ENCODE data around the gene ZNF19. TPM values are rescaled to one million over a fixed set of nuclear protein-coding genes. Genes with fewer than 3 reads are reported as not detected.

ZNF19 gene
- polyA plus RNA-seq, 1 experiment, result 1.6 TPM

GRCh38 chr16:71460236-71460635 is 28.9 kb downstream of the ZNF19 start:
- TF ChIP-seq CTCF (IDR thresholded peaks at IDR 0.05; ENCODE audit: insufficient read depth, low read depth, low read length), result no peak
- POLR2A ChIA-PET, result interaction anchor here (0.5 to 1.0 kb wide), 4 partner anchors 14 to 733 kb away, joined by 3 to 9 read pairs (median 4); no protein-coding TSS in a partner anchor
- Histone ChIP-seq H3K27me3 (ENCODE audit: control insufficient read depth, insufficient read depth, low read length) (no peaks in the 10 kb centered on the region), H3K4me3 (ENCODE audit: low read depth, low read length) (no peak overlapping the region), H3K36me3 (ENCODE audit: control insufficient read depth, insufficient read depth, low read length) (peaks cover 4% of the 10 kb centered on the region)
- DNase-seq (ENCODE audit: low read depth), result peak; percentile 79
- CTCF ChIA-PET, result interaction anchor here (0.9 to 2.2 kb wide), 7 partner anchors 9 to 151 kb away, joined by 3 to 7 read pairs (median 4); no protein-coding TSS in a partner anchor

- CTCF ChIA-PET, result interaction anchor here (0.8 to 2.2 kb wide), 5 partner anchors 14 to 47 kb away, joined by 3 to 7 read pairs (median 4); no protein-coding TSS in a partner anchor
- H3K4me3 ChIP-seq (ENCODE audit: low read depth, low read length), result no peak overlapping the region
Observed at GRCh38 chr16:71459510-71459909, 29.6 kb downstream of the ZNF19 start.

GRCh38 chr16:71456801-71457200 is 32.3 kb downstream of the ZNF19 start:
- Histone ChIP-seq H3K36me3 (ENCODE audit: control insufficient read depth, insufficient read depth, low read length) (peaks cover 15% of the 10 kb centered on the region), H3K4me3 (ENCODE audit: low read depth, low read length) (no peak overlapping the region), H3K27me3 (ENCODE audit: control insufficient read depth, insufficient read depth, low read length) (no peaks in the 10 kb centered on the region)
- ChIA-PET POLR2A (no interaction called here), CTCF (interaction anchor here (2.2 kb wide), 1 partner anchor 44 kb away, joined by 8 read pairs; no protein-coding TSS in a partner anchor)
- no peak for TF ChIP-seq CTCF (IDR thresholded peaks at IDR 0.05; ENCODE audit: insufficient read depth, low read depth, low read length)
- DNase-seq (ENCODE audit: low read depth), result no peak

More at GRCh38 chr16:71459510-71459909, 29.6 kb downstream of the ZNF19 start:
- DNase-seq (ENCODE audit: low read depth), result no peak
- POLR2A ChIA-PET, result no interaction called here
- peaks cover 8% of the 10 kb centered on the region for H3K36me3 ChIP-seq (ENCODE audit: control insufficient read depth, insufficient read depth, low read length)
- no peaks in the 10 kb centered on the region for H3K27me3 ChIP-seq (ENCODE audit: control insufficient read depth, insufficient read depth, low read length)
- TF ChIP-seq CTCF (IDR thresholded peaks at IDR 0.05; ENCODE audit: insufficient read depth, low read depth, low read length), result no peak

- no peak for DNase-seq (ENCODE audit: low read depth)
- ChIA-PET CTCF (no interaction called here), POLR2A (no interaction called here)
- no peak overlapping the region for H3K4me3 ChIP-seq (ENCODE audit: low read depth, low read length)
- TF ChIP-seq CTCF (IDR thresholded peaks at IDR 0.05; ENCODE audit: insufficient read depth, low read depth, low read length), result no peak
- no peaks in the 10 kb centered on the region for H3K27me3 ChIP-seq (ENCODE audit: control insufficient read depth, insufficient read depth, low read length)
- peaks cover 30% of the 10 kb centered on the region for H3K36me3 ChIP-seq (ENCODE audit: control insufficient read depth, insufficient read depth, low read length)
Observed at GRCh38 chr16:71453036-71453435, 36.1 kb downstream of the ZNF19 start.

GRCh38 chr16:71449020-71449419 is 40.1 kb downstream of the ZNF19 start:
- no peak for DNase-seq (ENCODE audit: low read depth)
- H3K36me3 ChIP-seq (ENCODE audit: control insufficient read depth, insufficient read depth, low read length), result peaks cover 19% of the 10 kb centered on the region
- ChIA-PET POLR2A (no interaction called here), CTCF (interaction anchor here (0.9 kb wide), 1 partner anchor 9 kb away, joined by 3 read pairs; no protein-coding TSS in a partner anchor)
- no peak for TF ChIP-seq CTCF (IDR thresholded peaks at IDR 0.05; ENCODE audit: insufficient read depth, low read depth, low read length)
- H3K27me3 ChIP-seq (ENCODE audit: control insufficient read depth, insufficient read depth, low read length), result no peaks in the 10 kb centered on the region
- no peak overlapping the region for H3K4me3 ChIP-seq (ENCODE audit: low read depth, low read length)
